Vagina (tissue), 2 donors: ENCODE measurements around the gene LARP4.

Source experiments
- CTCF ChIP-seq, 3 experiments: fragments of 450-650 bp in 2 of 3; fragments of 200-600 bp in 1 of 3; sonication (generic) in 1 of 3; IDR thresholded peaks; one replicate each; pipeline ENCODE4 v1.5.1; 2017 to 2019; ENCODE audit warnings: antibody characterized with exemption in 3 of 3, mild to moderate bottlenecking in 2 of 3, moderate library complexity in 2 of 3
- POLR2A ChIP-seq, 2 donors: fragments of 450-650 bp; IDR thresholded peaks; one replicate each; pipeline ENCODE4 v1.6.1; 2017; ENCODE audit warnings: antibody characterized with exemption in 2 of 2, mild to moderate bottlenecking in 2 of 2, moderate library complexity in 2 of 2
- POLR2AphosphoS5 ChIP-seq, 2 donors: sonication (generic); formaldehyde crosslinking; IDR thresholded peaks; one replicate each; pipeline ENCODE4 v1.9.0; 2017; ENCODE audit warnings: antibody characterized with exemption in 2 of 2, mild to moderate bottlenecking in 2 of 2, low read depth in 1 of 2; ENCODE audit not compliant: insufficient read depth in 1 of 2

GRCh38 chr12:50425589-50426258 lies 25.0 kb downstream of the LARP4 start:
- TF ChIP-seq POLR2AphosphoS5 (IDR thresholded peaks at IDR 0.05; ENCODE audit: insufficient read depth in 1 of 2, low read depth in 1 of 2) (no peak), CTCF (IDR thresholded peaks at IDR 0.05) (no peak), POLR2A (IDR thresholded peaks at IDR 0.05) (no peak)
